Testis (tissue), 3 donors: ENCODE data around the gene NPPB. TPM values are rescaled to one million over a fixed set of nuclear protein-coding genes. Genes with fewer than 3 reads are reported as not detected.

Experiments
- DNase-seq: peaks from one replicate; pipeline ENCODE4 v3.0.0-alpha.2; 2019
- H3K27ac ChIP-seq, 2 donors: fragments of 200-600 bp; sonication (generic); one replicate each; pipeline ENCODE4 v1.5.1; 2019
- H3K27me3 ChIP-seq: fragments of 200-600 bp; sonication (generic); one replicate; pipeline ENCODE4 v1.5.1; 2019
- H3K36me3 ChIP-seq: fragments of 200-600 bp; sonication (generic); one replicate; pipeline ENCODE4 v1.5.1; 2017; ENCODE audit warnings: low read depth; ENCODE audit errors: missing control alignments
- H3K4me1 ChIP-seq: fragments of 200-600 bp; sonication (generic); one replicate; pipeline ENCODE4 v1.5.1; 2019
- H3K4me3 ChIP-seq, 2 donors: fragments of 200-600 bp; sonication (generic); one replicate each; pipeline ENCODE4 v1.5.1; 2017 to 2019
- H3K9me3 ChIP-seq: fragments of 200-600 bp; sonication (generic); one replicate; pipeline ENCODE4 v1.5.1; 2017
- POLR2A ChIP-seq: fragments of 450-650 bp; IDR thresholded peaks from one replicate; pipeline ENCODE4 v1.6.1; 2017; ENCODE audit warnings: antibody characterized with exemption, mild to moderate bottlenecking, moderate library complexity
- WGBS, 2 donors: methylation state at CpG; one replicate each; pipeline ENCODE4 v1.1.5; 2018; 5-methylcytosine and 5-hydroxymethylcytosine counted together
- intact Hi-C: fragments of 100-400 bp; cut with DNase I; formaldehyde crosslinking; loops from one replicate; pipeline ENCODE4 v1.15.1; 2023; ENCODE audit warnings: low total_unique reads
- polyA plus RNA-seq: library from polyadenylated mRNA; stranded (reverse); fragments of 350-450 nt; fragmentation: Illumina TruSeq; extraction: RNeasy Lipid Tissue Mini Kit (QIAGEN cat#74804); gene quantifications from one replicate; pipeline ENCODE4 v1.2.3, GENCODE V29; 2014; ENCODE audit warnings: low read depth, low replicate concordance; ENCODE audit not compliant: insufficient read depth
- small RNA-seq, 2 donors: library from RNA; depleted of rRNA; stranded (forward); fragments of <200 nt; gene quantifications; one replicate each; pipeline ENCODE3, GENCODE V24; 2016
- total RNA-seq, 2 donors: library from RNA; depleted of rRNA; stranded (reverse); fragments of >200 nt; gene quantifications; one replicate each; pipeline ENCODE4 v1.2.3, GENCODE V29; 2016
- TF ChIP-seq, protein P1 (sequence below), 3 experiments: fragments of 450-650 bp in 2 of 3; fragments of 200-600 bp in 1 of 3; sonication (generic) in 1 of 3; IDR thresholded peaks; one replicate each; pipeline ENCODE4 v1.5.1; 2016 to 2019; ENCODE audit warnings: antibody characterized with exemption in 3 of 3, mild to moderate bottlenecking in 2 of 3, moderate library complexity in 1 of 3

The NPPB gene
- total and polyA plus RNA-seq, 3 donors from 2014 or later: 0.50 TPM; not detected in 2

DNA sequence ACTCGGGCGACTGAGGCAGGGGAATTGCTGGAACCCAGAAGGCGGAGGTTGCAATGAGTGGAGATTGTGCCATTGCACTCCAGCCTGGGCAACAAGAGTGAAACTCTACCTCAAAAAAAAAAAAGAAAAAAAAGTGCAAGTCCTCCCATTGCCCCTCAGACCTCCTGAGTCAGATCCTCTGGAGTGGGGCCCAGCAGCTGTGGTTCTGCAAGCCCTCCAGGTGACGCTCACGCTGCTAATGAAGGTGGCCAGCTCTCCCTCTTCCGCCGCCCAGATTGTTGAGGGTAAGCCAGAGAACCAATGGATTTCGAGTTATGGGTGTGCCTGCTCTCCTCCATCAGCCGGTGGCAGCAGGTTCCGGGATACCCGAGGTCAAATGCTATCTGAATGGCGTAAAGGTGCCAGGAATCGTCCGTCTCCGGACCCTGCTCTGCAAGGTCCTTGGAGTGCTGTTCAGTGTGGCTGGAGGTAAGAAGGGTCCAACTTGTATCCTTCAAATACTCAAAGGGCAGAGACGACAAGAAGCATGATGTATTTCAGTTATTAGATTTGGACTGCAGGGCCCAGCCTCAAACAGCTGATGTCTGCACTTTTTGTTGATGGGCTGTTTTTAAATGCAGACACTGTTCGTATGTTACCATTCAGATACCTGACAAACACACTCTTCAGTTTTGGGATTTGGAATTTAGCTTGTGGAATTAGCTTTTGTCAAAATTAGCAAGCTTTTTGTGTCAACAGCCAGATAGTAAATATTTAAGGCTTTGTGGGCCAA is 35.2 kb downstream of the NPPB start:
- no peak overlapping the region for H3K27ac ChIP-seq
- TF ChIP-seq, protein P1, sequence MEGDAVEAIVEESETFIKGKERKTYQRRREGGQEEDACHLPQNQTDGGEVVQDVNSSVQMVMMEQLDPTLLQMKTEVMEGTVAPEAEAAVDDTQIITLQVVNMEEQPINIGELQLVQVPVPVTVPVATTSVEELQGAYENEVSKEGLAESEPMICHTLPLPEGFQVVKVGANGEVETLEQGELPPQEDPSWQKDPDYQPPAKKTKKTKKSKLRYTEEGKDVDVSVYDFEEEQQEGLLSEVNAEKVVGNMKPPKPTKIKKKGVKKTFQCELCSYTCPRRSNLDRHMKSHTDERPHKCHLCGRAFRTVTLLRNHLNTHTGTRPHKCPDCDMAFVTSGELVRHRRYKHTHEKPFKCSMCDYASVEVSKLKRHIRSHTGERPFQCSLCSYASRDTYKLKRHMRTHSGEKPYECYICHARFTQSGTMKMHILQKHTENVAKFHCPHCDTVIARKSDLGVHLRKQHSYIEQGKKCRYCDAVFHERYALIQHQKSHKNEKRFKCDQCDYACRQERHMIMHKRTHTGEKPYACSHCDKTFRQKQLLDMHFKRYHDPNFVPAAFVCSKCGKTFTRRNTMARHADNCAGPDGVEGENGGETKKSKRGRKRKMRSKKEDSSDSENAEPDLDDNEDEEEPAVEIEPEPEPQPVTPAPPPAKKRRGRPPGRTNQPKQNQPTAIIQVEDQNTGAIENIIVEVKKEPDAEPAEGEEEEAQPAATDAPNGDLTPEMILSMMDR (IDR thresholded peaks at IDR 0.05): no peak
- no peak for TF ChIP-seq POLR2A
- no peak overlapping the region for H3K4me3 ChIP-seq
- H3K36me3 ChIP-seq: no peaks in the 10 kb centered on the region
- H3K27me3 ChIP-seq: no peaks in the 10 kb centered on the region
- DNase-seq: no peak
- intact Hi-C loops: no loop called here
- no peaks in the 10 kb centered on the region for H3K4me1 ChIP-seq
- H3K9me3 ChIP-seq: no peaks in the 10 kb centered on the region
- WGBS, 2 donors: 87 to 92% methylated on average over 12 to 17 of the region's 17 CpGs

DNA sequence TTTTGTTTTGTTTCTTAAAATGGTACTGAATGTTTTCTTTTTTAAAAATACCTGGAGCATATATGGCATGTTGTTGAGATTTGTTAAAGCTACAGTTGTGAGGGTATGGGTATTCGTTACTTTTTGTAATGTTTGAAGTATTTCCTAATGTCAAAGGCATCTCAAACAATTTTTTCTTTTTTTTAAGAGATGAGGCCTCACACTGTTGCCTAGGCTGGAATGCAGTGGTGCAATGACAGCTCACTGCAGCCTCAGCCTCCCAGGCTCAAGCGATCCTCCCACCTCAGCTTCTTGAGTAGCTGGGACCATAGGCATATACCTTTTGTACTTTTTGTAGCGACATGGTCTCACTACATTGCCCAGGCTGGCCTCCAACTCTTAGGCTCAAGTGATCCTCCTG is 36.7 kb downstream of the NPPB start:
- Histone ChIP-seq H3K27ac (no peak overlapping the region), H3K4me1 (no peaks in the 10 kb centered on the region), H3K27me3 (no peaks in the 10 kb centered on the region), H3K4me3 (no peak overlapping the region), H3K9me3 (no peaks in the 10 kb centered on the region), H3K36me3 (no peaks in the 10 kb centered on the region)
- no peak for DNase-seq
- no peak for TF ChIP-seq POLR2A
- TF ChIP-seq, protein P1 (IDR thresholded peaks at IDR 0.05): no peak
- intact Hi-C loops: no loop called here
- WGBS, 2 donors: 95 to 96% methylated on average over 3 of the region's 3 CpGs

GRCh38 chr1:11817192-11817591 is 41.6 kb downstream of the NPPB start:
- DNase-seq: no peak
- Histone ChIP-seq H3K27ac (no peak overlapping the region), H3K4me1 (no peaks in the 10 kb centered on the region), H3K4me3 (no peak overlapping the region), H3K36me3 (no peaks in the 10 kb centered on the region), H3K27me3 (no peaks in the 10 kb centered on the region), H3K9me3 (no peaks in the 10 kb centered on the region)
- intact Hi-C loops: no loop called here
- WGBS, 2 donors: 80 to 81% methylated on average over 12 of the region's 12 CpGs
- TF ChIP-seq POLR2A: no peak
- TF ChIP-seq, protein P1 (IDR thresholded peaks at IDR 0.05): no peak

DNA sequence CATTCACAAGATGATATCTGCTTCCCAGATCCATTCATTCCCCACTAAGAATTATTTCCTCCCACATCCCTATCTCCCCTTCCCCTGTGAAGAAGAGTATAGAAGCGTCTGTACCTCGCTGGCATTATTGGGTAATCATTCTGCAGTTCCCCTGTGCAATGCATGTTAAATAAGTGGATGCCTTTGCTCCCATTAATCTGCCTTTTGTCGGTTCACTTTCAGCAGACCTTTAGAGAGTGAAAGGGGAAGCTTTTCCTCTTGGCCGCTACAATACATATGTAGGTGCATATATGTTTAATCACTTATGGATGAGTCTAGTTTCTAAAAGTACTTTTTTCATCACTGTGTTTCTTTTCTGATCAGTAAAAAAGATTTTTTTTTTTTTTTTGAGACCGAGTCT is 45.7 kb downstream of the NPPB start:
- 87 to 90% methylated on average over 5 of the region's 5 CpGs for WGBS, 2 donors
- TF ChIP-seq, protein P1 (IDR thresholded peaks at IDR 0.05): no peak
- no peak for TF ChIP-seq POLR2A
- no peaks in the 10 kb centered on the region for H3K36me3 ChIP-seq
- H3K4me3 ChIP-seq: no peak overlapping the region
- no peaks in the 10 kb centered on the region for H3K4me1 ChIP-seq
- H3K9me3 ChIP-seq: no peaks in the 10 kb centered on the region
- H3K27me3 ChIP-seq: no peaks in the 10 kb centered on the region
- H3K27ac ChIP-seq: no peak overlapping the region
- intact Hi-C loops: no loop called here
- DNase-seq: no peak

Small RNAs within 50 kb of the gene (small RNA-seq; reads per million reads assigned to genes)
- 0 reads per million in 2 donors for gene RF02156
- gene RF02157: 0 reads per million in 2 donors
- 0 reads per million in 2 donors for gene RF02158

Other genes with a start within 250 kb of the NPPB start
- 10 to 100 TPM; 11.3 to 17.3 TPM for gene FBXO2, start 204.5 kb downstream of the NPPB start, total RNA-seq
- 19.0 TPM for gene FBXO2, start 204.5 kb downstream of the NPPB start, polyA plus RNA-seq
- 10 to 100 TPM; 28.0 to 31.3 TPM for gene FBXO44, start 204.1 kb downstream of the NPPB start, total RNA-seq
- 36.4 TPM for gene FBXO44, start 204.1 kb downstream of the NPPB start, polyA plus RNA-seq
- 10 to 100 TPM in 1 of 2 donors, 1 to 10 TPM in 1; 7.8 to 17.3 TPM for gene FBXO6, start 194.7 kb downstream of the NPPB start, total RNA-seq
- gene FBXO6, start 194.7 kb downstream of the NPPB start, polyA plus RNA-seq: 15.8 TPM
- 100 to 1,000 TPM; 115 to 116 TPM for gene MAD2L2, start 177.8 kb downstream of the NPPB start, total RNA-seq
- gene MAD2L2, start 177.8 kb downstream of the NPPB start, polyA plus RNA-seq: 77.0 TPM
- under 1 TPM; 0.79 to 0.93 TPM for gene DRAXIN, start 167.2 kb downstream of the NPPB start, total RNA-seq
- 0.53 TPM for gene DRAXIN, start 167.2 kb downstream of the NPPB start, polyA plus RNA-seq
- gene AGTRAP, start 122.8 kb downstream of the NPPB start, total RNA-seq: 10 to 100 TPM; 64.1 to 75.3 TPM
- 49.2 TPM for gene AGTRAP, start 122.8 kb downstream of the NPPB start, polyA plus RNA-seq
- gene C1orf167, start 96.8 kb downstream of the NPPB start, total RNA-seq: 10 to 100 TPM; 26.0 to 34.5 TPM
- gene C1orf167, start 96.8 kb downstream of the NPPB start, polyA plus RNA-seq: 64.2 TPM
- gene MTHFR, start 53.0 kb downstream of the NPPB start, total RNA-seq: 10 to 100 TPM; 68.3 to 78.3 TPM
- 30.4 TPM for gene MTHFR, start 53.0 kb downstream of the NPPB start, polyA plus RNA-seq
- gene CLCN6, start 52.8 kb downstream of the NPPB start, total RNA-seq: 10 to 100 TPM; 57.1 to 91.7 TPM
- gene CLCN6, start 52.8 kb downstream of the NPPB start, polyA plus RNA-seq: 47.9 TPM
- gene NPPA, start 11.2 kb downstream of the NPPB start, total RNA-seq: not detected
- not detected for gene NPPA, start 11.2 kb downstream of the NPPB start, polyA plus RNA-seq
- gene KIAA2013, start 67.5 kb upstream of the NPPB start, total RNA-seq: 100 to 1,000 TPM; 140 to 144 TPM
- 73.5 TPM for gene KIAA2013, start 67.5 kb upstream of the NPPB start, polyA plus RNA-seq
- gene PLOD1, start 75.8 kb upstream of the NPPB start, total RNA-seq: 10 to 100 TPM; 33.1 to 62.0 TPM
- 41.3 TPM for gene PLOD1, start 75.8 kb upstream of the NPPB start, polyA plus RNA-seq
- gene MFN2, start 121.5 kb upstream of the NPPB start, total RNA-seq: 10 to 100 TPM; 77.5 to 95.3 TPM
- 80.0 TPM for gene MFN2, start 121.5 kb upstream of the NPPB start, polyA plus RNA-seq
- gene MIIP, start 160.6 kb upstream of the NPPB start, total RNA-seq: 10 to 100 TPM; 69.8 to 83.9 TPM
- 44.5 TPM for gene MIIP, start 160.6 kb upstream of the NPPB start, polyA plus RNA-seq
- gene TNFRSF8, start 204.4 kb upstream of the NPPB start, total RNA-seq: 1 to 10 TPM; 5.4 to 6.9 TPM
- gene TNFRSF8, start 204.4 kb upstream of the NPPB start, polyA plus RNA-seq: 5.0 TPM